GM11168 (cell line): ENCODE measurements around the gene GRWD1.

ENCODE experiments used
- in situ Hi-C: fragments of 300-500 bp; cut with MboI; formaldehyde crosslinking; loops from one replicate; pipeline ENCODE4 v1.12.0; 2022; ENCODE audit warnings: low sequenced_read_pairs; ENCODE audit not compliant: unreplicated experiment

GRWD1 gene

DNA sequence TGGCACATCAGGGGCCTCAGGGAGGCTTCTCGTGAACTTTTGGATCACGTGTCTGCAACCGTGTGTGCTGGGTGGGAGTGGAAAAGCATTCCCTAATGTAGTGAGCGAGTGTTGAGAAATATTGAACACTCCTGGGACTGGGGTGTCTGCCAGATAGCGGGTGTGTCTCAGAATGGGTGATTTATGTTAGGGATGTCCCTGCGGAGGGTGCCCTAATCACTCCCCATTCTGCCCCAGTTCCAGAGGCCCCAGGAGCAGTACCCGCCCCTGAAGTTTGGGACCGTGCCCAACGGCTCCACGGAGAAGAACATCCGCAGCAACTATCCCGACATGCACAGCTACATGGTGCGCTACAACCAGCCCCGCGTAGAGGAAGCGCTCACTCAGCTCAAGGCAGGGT, 24.2 kb upstream of the GRWD1 start:
- in situ Hi-C loops: no loop called here

DNA sequence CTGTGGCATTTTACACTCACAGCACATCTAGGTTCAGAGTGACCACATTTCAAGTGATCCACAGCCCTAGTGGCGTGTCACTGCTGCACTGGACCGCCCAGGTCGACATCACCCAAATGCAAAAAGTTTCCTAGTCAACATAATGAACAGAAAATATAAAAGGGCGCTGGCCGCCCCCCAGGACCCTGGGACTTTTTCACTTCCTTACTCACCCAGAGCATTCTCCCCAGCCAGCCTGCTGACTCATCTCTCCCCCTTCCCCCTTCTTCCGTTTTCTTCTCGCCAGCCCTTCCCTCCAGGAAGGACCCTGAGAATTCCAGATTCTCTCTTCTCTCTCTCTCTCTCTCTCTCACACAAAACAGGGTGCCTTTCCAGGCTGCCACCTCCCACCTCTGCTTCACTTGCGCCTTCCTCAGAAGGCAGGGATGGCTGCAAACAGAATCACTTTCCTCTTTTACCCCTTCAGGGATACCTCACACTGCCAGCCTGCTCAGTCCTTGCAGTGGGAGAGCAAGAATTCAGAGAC, 21.0 kb upstream of the GRWD1 start:
- in situ Hi-C loops: no loop called here

DNA sequence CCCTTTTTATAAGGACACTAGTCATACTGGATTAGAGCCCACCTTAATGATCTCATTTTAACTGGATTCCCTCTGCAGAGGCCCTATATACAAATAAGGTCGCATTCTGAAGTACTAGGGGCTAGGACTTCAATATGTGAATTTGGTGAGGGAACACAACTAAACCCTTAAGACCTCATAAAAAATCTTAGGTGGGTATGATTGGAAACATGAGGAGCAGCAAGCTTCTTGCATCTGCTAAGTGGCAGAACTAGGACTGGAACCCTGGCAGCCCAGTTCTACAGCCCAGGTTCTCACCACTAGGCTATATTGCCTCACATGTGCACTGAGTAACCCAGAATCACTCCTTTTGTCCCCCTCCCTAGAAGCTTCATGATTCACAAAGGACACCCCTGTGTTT, 17.1 kb upstream of the GRWD1 start:
- in situ Hi-C loops: no loop called here

DNA sequence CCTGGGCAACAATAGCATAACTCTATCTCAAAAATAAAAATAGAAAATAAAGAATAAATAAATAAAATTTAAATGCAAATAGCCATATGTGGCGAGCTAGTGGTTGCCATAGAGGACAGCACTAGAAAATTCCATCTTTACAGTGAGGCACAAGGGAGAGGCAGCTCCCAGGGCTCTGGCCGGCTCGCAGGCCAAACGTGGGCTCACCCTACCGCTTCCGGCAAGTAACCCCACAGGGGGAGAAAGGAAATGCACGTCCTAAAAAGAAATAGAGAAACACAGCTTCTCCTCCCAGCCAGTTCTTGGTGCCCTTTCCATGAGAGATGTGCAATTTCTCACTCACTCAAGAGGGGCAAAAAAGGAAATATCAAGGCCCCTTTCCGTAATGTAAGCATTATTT, 12.4 kb upstream of the GRWD1 start:
- in situ Hi-C loops: no loop called here

DNA sequence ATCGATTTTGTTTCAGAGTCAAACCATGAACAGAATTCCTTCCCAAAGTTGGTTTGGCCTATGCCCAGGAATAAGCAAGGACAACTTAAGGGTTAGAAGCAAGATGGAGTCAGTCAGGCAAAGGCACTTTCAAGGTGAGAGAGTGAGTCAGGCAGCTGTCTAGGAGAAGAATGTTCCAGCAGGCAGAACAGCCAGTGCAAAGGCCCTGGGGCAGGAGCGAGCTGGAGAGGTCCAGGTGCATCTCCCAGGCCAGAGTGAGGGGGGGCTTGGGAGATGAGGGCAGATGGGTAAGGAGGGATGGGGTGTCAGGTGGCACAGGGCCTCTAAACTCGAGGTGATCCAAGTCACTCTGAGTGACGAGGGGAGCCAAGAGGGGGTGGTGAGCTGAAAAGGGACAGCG, 9.2 kb upstream of the GRWD1 start:
- in situ Hi-C loops: no loop called here

DNA sequence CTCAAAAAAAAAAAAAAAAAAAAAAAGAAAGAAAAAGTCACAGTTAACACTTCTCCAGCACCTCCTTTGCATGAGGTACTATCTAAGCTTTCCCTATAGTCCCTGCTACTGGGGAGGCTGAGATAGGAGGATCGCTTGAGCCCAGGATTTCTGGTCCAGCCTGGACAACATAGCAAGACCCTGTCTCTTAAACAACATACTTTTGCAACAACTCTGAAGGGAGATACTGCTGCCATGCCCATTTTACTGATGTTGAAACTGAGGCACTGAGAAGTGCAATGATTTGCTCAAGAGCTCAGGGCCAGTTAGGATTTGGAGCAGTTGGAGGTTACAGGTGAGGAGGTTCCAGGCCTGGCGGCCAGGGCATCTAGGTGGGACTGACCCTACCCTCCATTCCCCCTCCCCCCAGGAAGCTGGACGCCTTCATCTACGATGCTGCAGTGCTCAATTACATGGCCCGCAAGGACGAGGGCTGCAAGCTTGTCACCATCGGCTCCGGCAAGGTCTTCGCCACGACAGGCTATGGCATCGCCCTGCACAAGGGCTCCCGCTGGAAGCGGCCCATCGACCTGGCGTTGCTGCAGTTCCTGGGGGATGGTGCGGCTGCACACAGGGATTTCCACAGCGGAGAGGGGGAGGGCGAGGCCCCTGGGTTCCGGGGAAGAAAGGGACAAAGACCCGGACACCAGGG, 4.3 kb upstream of the GRWD1 start:
- in situ Hi-C loops: no loop called here

DNA sequence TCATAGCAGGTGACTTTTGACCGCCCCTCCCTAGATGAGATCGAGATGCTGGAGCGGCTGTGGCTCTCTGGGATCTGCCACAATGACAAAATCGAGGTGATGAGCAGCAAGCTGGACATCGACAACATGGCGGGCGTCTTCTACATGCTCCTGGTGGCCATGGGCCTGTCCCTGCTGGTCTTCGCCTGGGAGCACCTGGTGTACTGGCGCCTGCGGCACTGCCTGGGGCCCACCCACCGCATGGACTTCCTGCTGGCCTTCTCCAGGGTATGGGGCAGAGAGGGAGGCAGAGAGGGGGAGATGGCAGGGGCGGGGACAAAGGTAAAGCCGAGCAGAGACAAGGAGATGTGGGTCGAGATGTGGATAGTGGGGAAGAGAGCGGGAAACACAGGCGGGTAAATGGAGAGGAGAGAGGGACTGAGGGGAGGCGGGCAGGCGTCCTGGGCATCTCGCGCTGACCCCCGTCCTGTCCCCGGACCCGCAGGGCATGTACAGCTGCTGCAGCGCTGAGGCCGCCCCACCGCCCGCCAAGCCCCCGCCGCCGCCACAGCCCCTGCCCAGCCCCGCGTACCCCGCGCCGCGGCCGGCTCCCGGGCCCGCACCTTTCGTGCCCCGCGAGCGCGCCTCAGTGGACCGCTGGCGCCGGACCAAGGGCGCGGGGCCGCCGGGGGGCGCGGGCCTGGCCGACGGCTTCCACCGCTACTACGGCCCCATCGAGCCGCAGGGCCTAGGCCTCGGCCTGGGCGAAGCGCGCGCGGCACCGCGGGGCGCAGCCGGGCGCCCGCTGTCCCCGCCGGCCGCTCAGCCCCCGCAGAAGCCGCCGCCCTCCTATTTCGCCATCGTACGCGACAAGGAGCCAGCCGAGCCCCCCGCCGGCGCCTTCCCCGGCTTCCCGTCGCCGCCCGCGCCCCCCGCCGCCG, 3.4 kb upstream of the GRWD1 start:
- in situ Hi-C loops: no loop called here

DNA sequence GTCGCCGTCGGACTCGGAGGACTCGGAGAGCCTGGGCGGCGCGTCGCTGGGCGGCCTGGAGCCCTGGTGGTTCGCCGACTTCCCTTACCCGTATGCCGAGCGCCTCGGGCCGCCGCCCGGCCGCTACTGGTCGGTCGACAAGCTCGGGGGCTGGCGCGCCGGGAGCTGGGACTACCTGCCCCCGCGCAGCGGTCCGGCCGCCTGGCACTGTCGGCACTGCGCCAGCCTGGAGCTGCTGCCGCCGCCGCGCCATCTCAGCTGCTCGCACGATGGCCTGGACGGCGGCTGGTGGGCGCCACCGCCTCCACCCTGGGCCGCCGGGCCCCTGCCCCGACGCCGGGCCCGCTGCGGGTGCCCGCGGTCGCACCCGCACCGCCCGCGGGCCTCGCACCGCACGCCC, 2.5 kb upstream of the GRWD1 start:
- in situ Hi-C loops: no loop called here

DNA sequence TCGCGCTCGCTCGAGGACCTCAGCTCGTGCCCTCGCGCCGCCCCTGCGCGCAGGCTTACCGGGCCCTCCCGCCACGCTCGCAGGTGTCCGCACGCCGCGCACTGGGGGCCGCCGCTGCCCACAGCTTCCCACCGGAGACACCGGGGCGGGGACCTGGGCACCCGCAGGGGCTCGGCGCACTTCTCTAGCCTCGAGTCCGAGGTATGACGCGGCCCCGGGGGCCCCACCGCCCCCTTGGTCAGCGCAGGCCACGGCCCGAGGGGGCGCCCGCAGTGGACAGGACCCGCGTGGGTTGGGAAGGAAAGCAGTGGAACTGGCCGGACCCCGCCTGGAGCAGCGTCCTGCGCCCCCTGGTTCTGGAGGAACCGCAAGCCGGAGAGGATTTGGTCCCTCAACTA, 2.1 kb upstream of the GRWD1 start:
- in situ Hi-C loops: no loop called here

DNA sequence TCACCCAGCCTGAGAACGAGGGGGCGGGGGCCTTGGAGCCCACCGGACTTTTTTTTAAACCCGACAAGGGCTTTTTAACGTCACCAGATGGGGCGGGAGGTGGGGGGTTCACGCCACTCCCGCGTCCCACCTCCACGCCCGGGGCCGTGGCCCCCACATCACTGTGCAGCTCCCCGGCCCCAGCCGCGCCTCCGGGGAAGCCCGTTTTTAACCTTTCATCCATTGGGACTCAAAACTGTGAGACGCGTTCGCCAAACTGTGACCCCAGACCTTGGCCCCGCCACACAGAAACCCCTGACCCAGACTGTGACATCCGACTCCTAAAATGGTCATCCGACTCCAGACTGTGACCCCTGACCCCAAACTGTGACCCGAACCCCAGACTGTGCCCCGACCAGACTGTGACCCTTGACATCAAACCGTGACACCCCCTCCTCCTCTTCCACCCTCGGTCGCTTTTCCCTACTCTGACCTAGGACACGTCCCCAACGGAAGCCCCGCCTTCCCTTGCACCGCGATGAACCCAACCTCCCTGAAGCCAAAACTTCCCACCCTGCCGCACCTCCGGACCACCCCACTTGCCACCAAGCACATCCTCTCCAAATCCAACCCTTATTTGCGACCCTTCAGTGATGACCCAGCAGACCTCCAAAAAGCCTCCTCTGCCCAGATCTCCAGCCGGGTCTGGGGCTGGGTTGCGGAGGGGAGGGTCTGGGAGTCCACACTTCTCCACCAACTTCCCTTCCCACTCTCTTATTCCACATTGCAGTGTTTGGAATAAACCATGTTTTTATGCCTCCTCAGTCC, 1.5 kb upstream of the GRWD1 start:
- in situ Hi-C loops: no loop called here

DNA sequence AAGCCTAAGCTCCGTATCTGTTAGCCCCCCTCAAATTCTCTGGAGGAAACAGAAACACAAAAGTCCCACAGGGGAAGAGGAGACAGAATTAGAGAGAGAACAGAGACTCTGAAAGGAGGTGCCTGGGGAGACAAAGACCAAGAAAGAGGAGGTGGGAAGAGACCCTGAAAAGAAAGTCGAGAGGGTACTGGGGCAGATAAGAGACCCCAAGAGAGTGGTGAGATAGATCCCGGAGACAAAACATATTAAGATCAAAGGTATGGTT, 915 bp upstream of the GRWD1 start:
- in situ Hi-C loops: no loop called here

DNA sequence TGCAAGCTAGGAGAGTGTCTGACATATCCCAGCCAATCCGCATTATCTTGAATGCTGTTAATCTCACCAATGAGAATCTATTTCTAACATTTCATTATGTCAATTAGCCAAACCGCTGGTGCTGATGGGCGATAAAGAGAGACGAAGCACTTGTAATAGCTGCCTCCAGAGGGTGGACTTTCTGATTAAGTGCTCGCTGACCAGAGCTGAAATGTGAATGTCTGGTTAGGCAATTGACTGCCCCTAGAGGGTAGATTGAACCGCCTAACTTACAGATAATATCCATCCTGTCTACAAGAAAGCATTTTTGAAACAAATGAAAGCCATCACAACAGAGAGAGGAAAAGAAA, 552 bp upstream of the GRWD1 start:
- in situ Hi-C loops: no loop called here

DNA sequence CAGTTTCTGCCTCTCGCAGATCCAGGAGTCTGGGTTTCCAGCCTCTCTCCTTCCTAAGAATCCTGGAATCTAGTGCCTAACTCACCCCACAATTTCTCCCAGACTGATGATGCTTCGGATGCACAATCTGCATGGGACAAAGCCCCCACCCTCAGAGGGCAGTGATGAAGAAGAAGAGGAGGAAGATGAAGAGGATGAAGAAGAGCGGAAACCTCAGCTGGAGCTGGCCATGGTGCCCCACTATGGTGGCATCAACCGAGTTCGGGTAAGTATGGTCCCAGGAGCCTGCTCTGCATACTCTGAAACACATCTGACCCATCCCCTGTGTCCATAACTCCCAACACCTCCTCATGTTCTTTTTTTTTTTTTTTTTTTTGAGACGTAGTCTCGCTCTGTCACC, 796 bp downstream of the GRWD1 start:
- in situ Hi-C loops: no loop called here

DNA sequence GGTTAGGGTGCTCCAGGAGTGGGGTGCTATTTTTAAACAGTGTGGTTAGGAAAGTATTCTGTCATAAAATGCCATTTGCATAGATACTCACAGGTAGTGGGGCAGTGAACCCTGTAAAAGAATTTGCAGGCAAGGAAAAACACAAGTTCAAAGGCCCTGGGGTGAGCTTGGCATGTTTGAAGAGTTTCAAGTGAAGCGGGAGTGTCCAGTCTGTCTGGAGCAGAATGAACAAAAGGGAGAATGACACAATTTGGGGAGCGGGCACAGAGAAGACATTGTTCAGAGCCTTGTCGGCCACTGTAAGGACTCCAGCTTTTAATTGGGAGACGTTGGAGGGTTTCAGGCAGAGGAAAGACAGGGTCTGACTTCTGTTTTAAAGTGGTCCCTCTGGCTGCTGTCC, 2.8 kb downstream of the GRWD1 start:
- in situ Hi-C loops: no loop called here

DNA sequence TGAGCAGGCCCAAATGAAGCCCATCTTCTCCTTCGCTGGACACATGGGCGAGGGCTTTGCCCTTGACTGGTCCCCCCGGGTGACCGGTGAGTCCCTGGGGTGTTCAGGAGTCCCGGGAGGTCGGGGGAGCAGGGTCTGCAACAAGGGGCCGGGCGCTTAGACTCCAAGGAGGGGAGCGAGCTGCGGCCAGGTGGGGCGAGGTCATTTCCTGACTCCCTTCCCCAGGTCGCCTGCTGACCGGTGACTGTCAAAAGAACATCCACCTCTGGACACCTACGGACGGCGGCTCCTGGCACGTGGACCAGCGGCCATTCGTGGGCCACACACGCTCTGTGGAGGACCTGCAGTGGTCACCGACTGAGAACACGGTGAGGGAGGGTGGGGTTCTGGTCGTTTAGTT, 4.7 kb downstream of the GRWD1 start:
- in situ Hi-C loops: no loop called here

DNA sequence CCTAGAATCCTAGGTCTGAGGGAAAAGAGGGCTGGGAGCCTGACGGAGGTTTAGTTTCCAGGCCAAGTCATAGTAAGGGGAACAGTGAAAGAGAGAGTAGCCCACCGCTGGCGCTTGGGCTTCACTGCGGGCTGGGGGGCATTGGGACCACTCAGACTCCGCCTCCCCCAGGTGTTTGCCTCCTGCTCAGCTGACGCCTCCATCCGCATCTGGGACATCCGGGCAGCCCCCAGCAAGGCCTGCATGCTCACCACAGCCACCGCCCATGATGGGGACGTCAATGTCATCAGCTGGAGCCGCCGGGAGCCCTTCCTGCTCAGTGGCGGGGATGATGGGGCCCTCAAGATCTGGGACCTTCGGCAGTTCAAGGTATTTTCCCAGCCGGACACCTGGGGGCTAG, 5.1 kb downstream of the GRWD1 start:
- in situ Hi-C loops: no loop called here

DNA sequence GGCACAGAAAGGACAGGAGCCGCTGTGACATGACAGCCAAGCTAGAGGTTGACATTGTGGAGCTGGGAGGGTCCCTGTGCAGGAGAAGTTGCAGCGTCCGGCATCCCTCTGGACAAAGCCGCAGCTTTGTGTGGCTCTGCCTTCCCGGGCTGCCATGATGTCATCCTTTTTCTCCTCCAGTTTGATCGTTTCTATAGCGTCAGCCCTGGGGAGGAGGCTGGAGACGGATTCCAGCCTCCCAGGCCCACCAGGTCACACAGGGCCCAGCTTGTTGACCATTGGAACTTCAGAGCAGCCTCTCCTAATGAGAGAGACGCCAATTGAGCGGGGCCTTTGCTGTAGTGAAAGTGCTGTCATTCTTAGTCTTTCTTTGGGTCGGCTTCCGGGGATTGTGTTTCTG, 5.8 kb downstream of the GRWD1 start:
- in situ Hi-C loops: no loop called here

DNA sequence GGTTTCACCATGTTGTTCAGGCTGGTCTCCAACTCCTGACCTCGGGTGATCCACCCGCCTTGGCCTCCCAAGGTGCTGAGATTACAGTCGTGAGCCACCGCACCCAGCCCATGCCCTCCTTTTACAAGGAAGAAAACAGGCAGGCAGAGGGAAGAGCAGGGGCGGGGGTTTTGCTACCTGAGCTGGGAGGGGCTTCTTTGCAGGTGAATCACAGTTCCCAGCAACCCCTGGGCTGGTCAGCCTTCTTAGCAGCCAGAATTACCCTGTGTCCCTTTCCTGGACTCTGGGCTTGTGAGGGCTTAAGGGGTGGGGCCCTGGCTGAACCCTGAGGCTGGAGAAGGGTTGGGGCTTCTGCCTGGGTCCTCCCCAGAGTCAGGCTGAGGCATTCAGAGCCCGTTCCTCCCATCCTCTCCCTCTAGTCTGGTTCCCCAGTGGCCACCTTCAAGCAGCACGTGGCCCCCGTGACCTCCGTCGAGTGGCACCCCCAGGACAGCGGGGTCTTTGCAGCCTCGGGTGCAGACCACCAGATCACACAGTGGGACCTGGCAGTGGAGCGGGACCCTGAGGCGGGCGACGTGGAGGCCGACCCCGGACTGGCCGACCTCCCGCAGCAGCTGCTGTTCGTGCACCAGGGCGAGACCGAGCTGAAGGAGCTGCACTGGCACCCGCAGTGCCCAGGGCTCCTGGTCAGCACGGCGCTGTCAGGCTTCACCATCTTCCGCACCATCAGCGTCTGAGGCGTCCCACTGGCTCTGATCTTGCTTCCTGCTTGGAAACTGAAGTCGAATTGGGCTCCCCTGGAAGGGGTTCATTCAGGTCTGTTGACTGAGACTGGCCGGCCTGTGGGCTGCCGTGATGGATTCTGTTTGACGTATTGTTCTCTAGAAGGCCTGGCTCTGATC, 6.8 kb downstream of the GRWD1 start:
- in situ Hi-C loops: no loop called here

DNA sequence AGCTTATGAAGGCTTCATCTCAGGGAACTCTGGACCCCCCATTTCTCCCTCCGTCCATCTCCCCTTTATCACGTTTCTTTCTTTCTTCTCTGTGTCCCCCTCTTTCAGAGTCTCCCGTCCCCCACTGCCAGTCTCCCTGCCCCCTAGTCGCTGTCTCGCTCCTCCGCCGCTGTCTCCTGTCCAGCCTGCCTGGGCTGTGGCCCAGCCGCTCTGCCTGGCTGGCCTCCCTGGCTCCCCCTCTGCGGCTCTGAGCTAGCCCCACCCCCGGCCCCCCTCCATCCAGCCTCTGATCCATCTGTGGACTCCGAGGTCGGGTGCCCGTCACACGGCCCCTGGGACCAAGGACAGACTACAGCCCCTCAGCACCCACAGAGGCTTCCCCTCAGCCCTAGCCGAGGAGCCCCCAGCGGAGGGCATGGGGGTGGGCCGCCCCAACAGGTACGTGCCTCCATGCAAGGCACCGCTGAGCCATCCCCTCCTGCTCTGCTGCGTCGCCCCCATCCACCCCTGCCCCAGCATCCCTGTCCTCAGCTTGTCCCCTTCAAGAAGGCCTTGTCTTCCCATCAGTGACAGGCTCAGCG, 8.5 kb downstream of the GRWD1 start:
- in situ Hi-C loops: no loop called here
